GM23338 (cell line): ENCODE data around the gene PTPRN2. TPM values are rescaled to one million over a fixed set of nuclear protein-coding genes. Genes with fewer than 3 reads are reported as not detected.

ENCODE experiments used
- ATAC-seq: fragments of 200-7000 bp; cut with Tn5 transposase; 3 replicates; pipeline ENCODE4 v1.9.1; 2020
- DNase-seq: peaks from one replicate; pipeline ENCODE4 v3.0.0-alpha.2; 2015; ENCODE audit warnings: low spot score
- H2AFZ ChIP-seq: fragments of 200-600 bp; sonication (generic); 2 replicates; pipeline ENCODE4 v1.8.0; 2016; ENCODE audit warnings: antibody characterized with exemption, mild to moderate bottlenecking, moderate library complexity
- H3F3A ChIP-seq: fragments of 200-600 bp; sonication (generic); replicated peaks from 2 replicates; pipeline ENCODE4 v1.8.0; 2017; ENCODE audit warnings: antibody characterized with exemption, mixed run types, low read depth
- H3K27ac ChIP-seq: fragments of 200-600 bp; sonication (generic); 2 replicates; pipeline ENCODE4 v1.6.1; 2016; ENCODE audit warnings: low read depth
- H3K27me3 ChIP-seq: fragments of 200-600 bp; sonication (generic); 2 replicates; pipeline ENCODE4 v1.8.0; 2016; ENCODE audit warnings: mild to moderate bottlenecking, mixed run types, moderate library complexity; ENCODE audit not compliant: insufficient read depth
- H3K36me3 ChIP-seq: fragments of 200-600 bp; sonication (generic); 2 replicates; pipeline ENCODE4 v1.8.0; 2016; ENCODE audit warnings: mild to moderate bottlenecking; ENCODE audit not compliant: insufficient read depth
- H3K4me1 ChIP-seq: fragments of 200-600 bp; sonication (generic); 2 replicates; pipeline ENCODE4 v1.8.0; 2016; ENCODE audit warnings: mild to moderate bottlenecking, moderate library complexity; ENCODE audit not compliant: insufficient read depth
- H3K4me2 ChIP-seq: fragments of 200-600 bp; sonication (generic); 2 replicates; pipeline ENCODE4 v1.7.1; 2017; ENCODE audit warnings: mixed run types
- H3K4me3 ChIP-seq: fragments of 200-600 bp; sonication (generic); 2 replicates; pipeline ENCODE4 v1.6.1; 2016; ENCODE audit warnings: mixed run types
- H3K79me2 ChIP-seq: fragments of 200-600 bp; sonication (generic); replicated peaks from 2 replicates; pipeline ENCODE4 v1.8.0; 2017; ENCODE audit warnings: mild to moderate bottlenecking; ENCODE audit not compliant: insufficient read depth
- H3K9me2 ChIP-seq: fragments of 200-600 bp; sonication (generic); 2 replicates; pipeline ENCODE4 v1.8.0; 2017; ENCODE audit not compliant: insufficient read depth
- H4K20me1 ChIP-seq: fragments of 200-600 bp; sonication (generic); replicated peaks from 2 replicates; pipeline ENCODE4 v1.8.0; 2017; ENCODE audit warnings: mild to moderate bottlenecking; ENCODE audit not compliant: insufficient read depth
- H3K27ac Mint-ChIP-seq: 2 replicates; pipeline ENCODE4 v1.8.0; 2020; ENCODE audit warnings: inconsistent platforms, mild to moderate bottlenecking, moderate library complexity, mixed read lengths
- H3K27me3 Mint-ChIP-seq: 3 replicates; pipeline ENCODE4 v1.8.0; 2022; ENCODE audit warnings: low read depth, mild to moderate bottlenecking, moderate library complexity, mixed read lengths, inconsistent platforms; ENCODE audit not compliant: insufficient read depth, poor library complexity
- H3K36me3 Mint-ChIP-seq: 3 replicates; pipeline ENCODE4 v1.8.0; 2021; ENCODE audit warnings: low read depth, mild to moderate bottlenecking, inconsistent platforms, moderate library complexity, mixed read lengths
- H3K4me1 Mint-ChIP-seq: 3 replicates; pipeline ENCODE4 v1.8.0; 2020; ENCODE audit warnings: mild to moderate bottlenecking, inconsistent platforms, mixed read lengths
- H3K4me3 Mint-ChIP-seq: 3 replicates; pipeline ENCODE4 v1.8.0; 2021; ENCODE audit warnings: moderate library complexity, mild to moderate bottlenecking, inconsistent platforms, mixed read lengths
- H3K9me3 Mint-ChIP-seq: 3 replicates; pipeline ENCODE4 v1.8.0; 2020; ENCODE audit warnings: moderate library complexity, mild to moderate bottlenecking, inconsistent platforms, mixed read lengths
- CREB1 ChIP-seq: fragments of 250-450 bp; sonication (Bioruptor Pico); IDR thresholded peaks from 2 replicates; pipeline ENCODE4 v1.5.0; 2020; ENCODE audit warnings: low read depth, mild to moderate bottlenecking, moderate library complexity
- CTCF ChIP-seq, 2 experiments: fragments of 200-600 bp in 1 of 2; sonication (generic) in 1 of 2; conservative IDR thresholded peaks; 2 replicates each; pipeline versions ENCODE4 v1.5.1 to v1.6.1; 2016 to 2017; ENCODE audit warnings: antibody characterized with exemption in 2 of 2, low read depth in 2 of 2, mild to moderate bottlenecking in 2 of 2, moderate library complexity in 1 of 2
- ETS1 ChIP-seq: IDR thresholded peaks from 2 replicates; pipeline ENCODE4 v1.6.1; 2016; ENCODE audit warnings: antibody characterized with exemption
- EZH2 ChIP-seq: fragments of 200-600 bp; sonication (generic); IDR thresholded peaks from one replicate; pipeline ENCODE4 v1.8.0; 2017; ENCODE audit warnings: antibody characterized with exemption, mild to moderate bottlenecking, low read depth; ENCODE audit not compliant: unreplicated experiment
- EZH2phosphoT487 ChIP-seq: fragments of 200-600 bp; sonication (generic); IDR thresholded peaks from one replicate; pipeline ENCODE4 v1.8.1; 2018; ENCODE audit warnings: antibody characterized with exemption; ENCODE audit not compliant: unreplicated experiment
- JUNB ChIP-seq: IDR thresholded peaks from one replicate; pipeline ENCODE4 v1.6.1; 2016; ENCODE audit warnings: antibody characterized with exemption; ENCODE audit not compliant: unreplicated experiment
- NANOG ChIP-seq: IDR thresholded peaks from 2 replicates; pipeline ENCODE4 v1.6.1; 2016; ENCODE audit warnings: antibody characterized with exemption, borderline replicate concordance
- POLR2AphosphoS5 ChIP-seq: IDR thresholded peaks from 2 replicates; pipeline ENCODE4 v1.6.1; 2016; ENCODE audit warnings: antibody characterized with exemption, low read depth
- REST ChIP-seq: IDR thresholded peaks from one replicate; pipeline ENCODE4 v1.6.1; 2018; ENCODE audit warnings: antibody characterized with exemption; ENCODE audit not compliant: unreplicated experiment
- STAT1 ChIP-seq: IDR thresholded peaks from one replicate; pipeline ENCODE4 v1.6.1; 2016; ENCODE audit warnings: antibody characterized with exemption; ENCODE audit not compliant: unreplicated experiment
- ZNF114 ChIP-seq: fragments of 250-450 bp; sonication (Bioruptor Pico); IDR thresholded peaks from 2 replicates; pipeline ENCODE4 v1.5.0; 2020; ENCODE audit warnings: mild to moderate bottlenecking, moderate library complexity
- ZNF331 ChIP-seq: fragments of 250-450 bp; sonication (Bioruptor Pico); IDR thresholded peaks from 2 replicates; pipeline ENCODE4 v1.5.0; 2020; ENCODE audit warnings: low read depth, mild to moderate bottlenecking, moderate library complexity
- ZNF462 ChIP-seq: fragments of 250-450 bp; sonication (Bioruptor Pico); IDR thresholded peaks from 2 replicates; pipeline ENCODE4 v1.5.0; 2020; ENCODE audit warnings: mild to moderate bottlenecking, moderate library complexity
- polyA plus RNA-seq: library from polyadenylated mRNA; unstranded; fragments of >200 nt; fragmentation: Nextera tagmentation; extraction: Ambion mirVana; gene quantifications from 2 replicates; pipeline ENCODE4 v1.2.1, GENCODE V29; 2016
- total RNA-seq: library from RNA; depleted of rRNA; stranded (reverse); fragments of >200 nt; shearing (Covaris generic); gene quantifications from 2 replicates; pipeline ENCODE4 v1.2.3, GENCODE V29; 2014

The PTPRN2 gene
- total and polyA plus RNA-seq, 2 experiments from 2014 or later = 0.87 to 4.0 TPM

- Histone ChIP-seq H3F3A (no peaks in the 10 kb centered on the region), H3K36me3 (no peaks in the 10 kb centered on the region), H3K4me2 (no peak overlapping the region), H3K79me2 (no peaks in the 10 kb centered on the region), H3K9me2 (no peaks in the 10 kb centered on the region), H2AFZ (no peak overlapping the region), H3K27me3 (no peaks in the 10 kb centered on the region), H3K4me3 (no peak overlapping the region), H4K20me1 (no peaks in the 10 kb centered on the region), H3K4me1 (no peaks in the 10 kb centered on the region), H3K27ac (no peak overlapping the region)
- Mint-ChIP-seq H3K4me3 (no peak overlapping the region), H3K4me1 (no peaks in the 10 kb centered on the region), H3K36me3 (peaks cover 44% of the 10 kb centered on the region), H3K27ac (no peak overlapping the region), H3K27me3 (peaks cover 14% of the 10 kb centered on the region), H3K9me3 (peaks cover 100% of the 10 kb centered on the region)
- DNase-seq (no peak), ATAC-seq (no peak)
- TF ChIP-seq ZNF114 (CRISPR knock-in tag) (no peak), EZH2 (no peak), CREB1 (CRISPR knock-in tag) (no peak), EZH2phosphoT487 (no peak), JUNB (no peak), CTCF (conservative IDR thresholded peaks at IDR 0.05; ENCODE audit: low read depth in 2 of 2) (no peak), ETS1 (no peak), ZNF331 (CRISPR knock-in tag) (no peak), ZNF462 (no peak), STAT1 (no peak), POLR2AphosphoS5 (no peak), NANOG (no peak), REST (no peak)
Measured at GRCh38 chr7:157809154-157809862, 778.3 kb downstream of the PTPRN2 start.
